GM12878 (cell line): Measurements from ENCODE around the gene SYNGR1. TPM values are rescaled to one million over a fixed set of nuclear protein-coding genes. Genes with fewer than 3 reads are reported as not detected.

Experiments
- ATAC-seq: fragments of 200-7000 bp; cut with Tn5 transposase; 3 replicates; pipeline ENCODE4 v1.9.1; 2020; ENCODE audit warnings: mild to moderate bottlenecking, moderate library complexity
- BruUV-seq: library from RNA; stranded (reverse); fragments of 400-500 nt; replicated peaks from 2 replicates; lab custom pipeline; 2021; lab: Mats Ljungman, UMichigan
- CTCF ChIA-PET: fragments of 300-600 bp; sonication (Branson Sonifier 250); formaldehyde crosslinking; extraction: SDS; loops from one replicate; lab custom pipeline; 2021; ENCODE audit warnings: inconsistent platforms; lab: Yijun Ruan, JAX
- POLR2A ChIA-PET: fragments of 350-600 bp; formaldehyde crosslinking; extraction: SDS; loops from one replicate; lab custom pipeline; 2021; ENCODE audit warnings: inconsistent platforms; lab: Charles Lee
- RAD21 ChIA-PET: fragments of 300-600 bp; sonication (Branson Sonifier 250); formaldehyde crosslinking; loops from one replicate; lab custom pipeline; 2023; ENCODE audit warnings: antibody characterized with exemption; ENCODE audit not compliant: unreplicated experiment; lab: Charles Lee
- SMC1A ChIA-PET: fragments of 300-600 bp; sonication (Branson Sonifier 250); formaldehyde crosslinking; loops from one replicate; lab custom pipeline; 2023; ENCODE audit not compliant: unreplicated experiment, uncharacterized antibody; lab: Charles Lee
- DNase-seq: peaks from one replicate; pipeline ENCODE4 v3.0.0-alpha.2; 2011; ENCODE audit warnings: low read depth, low spot score
- FAIRE-seq: peaks from 3 replicates; lab custom pipeline; 2011; peaks lifted over from hg19 to GRCh38; lab: Jason Lieb, UNC
- H2AFZ ChIP-seq: 2 replicates; pipeline ENCODE4 v1.6.0; 2011; ENCODE audit warnings: low read depth, low read length, control low read depth; ENCODE audit not compliant: control insufficient read depth
- H3K27ac ChIP-seq: 2 replicates; pipeline ENCODE4 v1.5.1; 2011; ENCODE audit warnings: control low read depth; ENCODE audit not compliant: control insufficient read depth, insufficient read depth
- H3K27me3 ChIP-seq, 2 experiments: replicated peaks in 1 of 2; 2 replicates each; pipeline versions ENCODE4 v1.6.0 to v1.6.1; 2011; ENCODE audit warnings: low read length in 1 of 2; ENCODE audit not compliant: control insufficient read depth in 2 of 2, insufficient read depth in 2 of 2
- H3K36me3 ChIP-seq, 2 experiments: 2 replicates each; pipeline ENCODE4 v1.5.1; 2011; ENCODE audit warnings: low read length in 1 of 2; ENCODE audit not compliant: control insufficient read depth in 2 of 2, insufficient read depth in 2 of 2
- H3K4me1 ChIP-seq: 2 replicates; pipeline ENCODE4 v1.6.1; 2011; ENCODE audit warnings: mild to moderate bottlenecking, low read length, moderate library complexity, mixed read lengths; ENCODE audit not compliant: control insufficient read depth, insufficient read depth
- H3K4me2 ChIP-seq: 2 replicates; pipeline ENCODE4 v1.6.0; 2011; ENCODE audit warnings: control low read depth; ENCODE audit not compliant: control insufficient read depth, insufficient read depth
- H3K4me3 ChIP-seq: fragments of 200-600 bp; sonication (generic); 2 replicates; pipeline ENCODE4 v1.5.1; 2016
- H3K79me2 ChIP-seq: 2 replicates; pipeline ENCODE4 v1.6.0; 2011; ENCODE audit warnings: low read length; ENCODE audit not compliant: control insufficient read depth, insufficient read depth
- H3K9ac ChIP-seq: 2 replicates; pipeline ENCODE4 v1.8.0; 2011; ENCODE audit warnings: low read length, control low read depth, mixed read lengths; ENCODE audit not compliant: control insufficient read depth, insufficient read depth
- H3K9me3 ChIP-seq: replicated peaks from 3 replicates; pipeline ENCODE4 v1.5.1; 2011; ENCODE audit warnings: mild to moderate bottlenecking, low read length; ENCODE audit not compliant: control insufficient read depth, insufficient read depth
- H4K20me1 ChIP-seq: 2 replicates; pipeline ENCODE4 v1.6.0; 2011; ENCODE audit not compliant: control insufficient read depth, insufficient read depth
- BACH1 ChIP-seq: fragments of 450-650 bp; IDR thresholded peaks from 2 replicates; pipeline ENCODE4 v1.6.1; 2017; ENCODE audit warnings: mild to moderate bottlenecking, borderline replicate concordance
- BCL11A ChIP-seq: IDR thresholded peaks from 2 replicates; pipeline ENCODE4 v1.6.1; 2011; ENCODE audit warnings: low read depth, low read length
- CTCF ChIP-seq, 3 experiments: IDR thresholded peaks in 2 of 3; conservative IDR thresholded peaks in 1 of 3; 2 replicates each; pipeline ENCODE4 v1.5.1; 2011; ENCODE audit warnings: low read depth in 3 of 3, low read length in 3 of 3, mild to moderate bottlenecking in 3 of 3, control low read depth in 2 of 3, moderate library complexity in 2 of 3, inconsistent platforms in 1 of 3, mixed read lengths in 1 of 3; ENCODE audit not compliant: control insufficient read depth in 2 of 3, insufficient read depth in 1 of 3; ENCODE audit errors: extremely low read depth in 1 of 3
- CUX1 ChIP-seq: IDR thresholded peaks from 2 replicates; pipeline ENCODE4 v1.6.1; 2012; ENCODE audit warnings: improper control_type of control experiment, low read depth, low read length; ENCODE audit not compliant: insufficient replicate concordance
- ETV6 ChIP-seq, 2 experiments: fragments of 450-650 bp in 1 of 2; IDR thresholded peaks in 1 of 2; conservative IDR thresholded peaks in 1 of 2; 2 replicates each; pipeline ENCODE4 v1.6.1; 2014; ENCODE audit warnings: antibody characterized with exemption in 1 of 2, borderline replicate concordance in 1 of 2, low read depth in 1 of 2, mild to moderate bottlenecking in 1 of 2, moderate library complexity in 1 of 2
- GATAD2B ChIP-seq: fragments of 450-650 bp; conservative IDR thresholded peaks from 2 replicates; pipeline ENCODE4 v1.6.1; 2017; ENCODE audit warnings: low read depth, mild to moderate bottlenecking, moderate library complexity
- NR2C1 ChIP-seq: fragments of 450-650 bp; IDR thresholded peaks from 2 replicates; pipeline ENCODE4 v1.6.1; 2017; ENCODE audit warnings: antibody characterized with exemption, mild to moderate bottlenecking, moderate library complexity
- PAX5 ChIP-seq: IDR thresholded peaks from 2 replicates; pipeline ENCODE4 v1.6.1; 2011; ENCODE audit warnings: low read depth, low read length, borderline replicate concordance
- RBBP5 ChIP-seq: fragments of 200-600 bp; sonication (generic); conservative IDR thresholded peaks from 2 replicates; pipeline ENCODE4 v1.6.1; 2016
- SMARCA5 ChIP-seq: fragments of 450-650 bp; IDR thresholded peaks from 2 replicates; pipeline ENCODE4 v1.6.1; 2017; ENCODE audit warnings: mild to moderate bottlenecking
- STAT1 ChIP-seq: fragments of 450-650 bp; conservative IDR thresholded peaks from 2 replicates; pipeline ENCODE4 v1.6.1; 2014; ENCODE audit warnings: antibody characterized with exemption, mild to moderate bottlenecking
- ZNF687 ChIP-seq: fragments of 450-650 bp; IDR thresholded peaks from 2 replicates; pipeline ENCODE4 v1.6.1; 2017; ENCODE audit warnings: mild to moderate bottlenecking, moderate library complexity
- WGBS: methylation state at CpG from one replicate; pipeline ENCODE4 v1.1.6; 2016; ENCODE audit warnings: low lambda C conversion rate; ENCODE audit not compliant: insufficient replicate concordance, insufficient coverage; ENCODE audit errors: missing lambda C conversion rate; 5-methylcytosine and 5-hydroxymethylcytosine counted together
- in situ Hi-C: fragments of 300-500 bp; cut with MboI; formaldehyde crosslinking; loops from 9 replicates; pipeline ENCODE4 v1.14.3; 2018; ENCODE audit warnings: mixed read lengths
- intact Hi-C: fragments of 100-400 bp; cut with micrococcal nuclease; formaldehyde crosslinking; loops from one replicate; pipeline ENCODE4 v1.14.2; 2022; ENCODE audit not compliant: unreplicated experiment
- polyA plus RNA-seq, 11 experiments: library from polyadenylated mRNA; depleted of rRNA in 4 of 11; unstranded in 6 of 11; stranded (reverse) in 5 of 11; fragments of >200 nt; fragmentation: Nextera tagmentation in 4 of 11; fragmentation: Illumina TruSeq in 1 of 11; extraction: Ambion mirVana in 4 of 11; extraction: Trizol in 1 of 11; gene quantifications; 1 replicate in 1 of 11; 2 replicates in 10 of 11; pipeline versions ENCODE4 v1.2.1 to v1.2.3, GENCODE V29; 2011 to 2016; ENCODE audit warnings: inconsistent platforms in 2 of 11, missing spikeins in 2 of 11, low read depth in 1 of 11
- total RNA-seq, 4 experiments: library from RNA; depleted of rRNA in 3 of 4; stranded (reverse); fragments of >200 nt in 3 of 4; fragmentation: Illumina TruSeq in 1 of 4; extraction: Trizol in 1 of 4; gene quantifications; 2 replicates each; pipeline versions ENCODE4 v1.2.1 to v1.2.3, GENCODE V29; 2013 to 2021

SYNGR1 gene
- total and polyA plus RNA-seq, 10 of the 15 experiments (the other 5 are each of a cell fraction or from before 2014, with no cell fraction given): 0.87 to 9.2 (median 3.5) TPM

- Histone ChIP-seq H3K27me3 (no peaks in the 10 kb centered on the region), H3K9me3 (no peaks in the 10 kb centered on the region), H3K27ac (no peak overlapping the region), H3K4me1 (peaks cover 4% of the 10 kb centered on the region; the same call in 1 of the 2 replicates), H3K79me2 (no peaks in the 10 kb centered on the region; the same call in none of the 2 replicates), H3K9ac (no peak overlapping the region), H3K4me2 (no peak overlapping the region), H2AFZ (no peak overlapping the region), H4K20me1 (no peaks in the 10 kb centered on the region), H3K4me3 (no peak overlapping the region), H3K36me3 (peaks cover 0 to 4% of the 10 kb centered on the region in 2 experiments; a peak in 1 of 4 replicates)
- ChIA-PET POLR2A (interaction anchor here (0.6 kb wide), 1 partner anchor 67 kb away, joined by 6 read pairs; no protein-coding TSS in a partner anchor), SMC1A (interaction anchor here (0.8 kb wide), 1 partner anchor 17 kb away, joined by 3 read pairs; no protein-coding TSS in a partner anchor), RAD21 (no interaction called here), CTCF (no interaction called here)
- intact Hi-C loops (no loop called here), in situ Hi-C loops (no loop called here)
- FAIRE-seq (no peak), DNase-seq (no peak), ATAC-seq (no peak)
- WGBS: 98% methylated on average over 10 of the region's 11 CpGs
- BruUV-seq: no TSS peak
- no peak for TF ChIP-seq CUX1
- TF ChIP-seq SMARCA5: no peak
- TF ChIP-seq PAX5: no peak
- TF ChIP-seq CTCF (IDR thresholded peaks at IDR 0.05 in 2 of 3, conservative IDR thresholded peaks at IDR 0.05 in 1 of 3; ENCODE audit: control insufficient read depth in 2 of 3, extremely low read depth in 1 of 3, insufficient read depth in 1 of 3, low read depth in 3 of 3, low read length in 3 of 3): no peak
- TF ChIP-seq BACH1: no peak
- TF ChIP-seq GATAD2B: no peak
- no peak for TF ChIP-seq STAT1
- TF ChIP-seq NR2C1: no peak
- TF ChIP-seq ZNF687: no peak
- no peak for TF ChIP-seq RBBP5
- no peak for TF ChIP-seq ETV6 (conservative IDR thresholded peaks at IDR 0.05 in 1 of 2, IDR thresholded peaks at IDR 0.05 in 1 of 2; ENCODE audit: borderline replicate concordance in 1 of 2, low read depth in 1 of 2)
- no peak for TF ChIP-seq BCL11A
Observed at GRCh38 chr22:39408173-39408572, 58.4 kb downstream of the SYNGR1 start.
